Motor neuron (in vitro differentiated cells): ENCODE data around the gene PKD1. TPM values are rescaled to one million over a fixed set of nuclear protein-coding genes. Genes with fewer than 3 reads are reported as not detected.
A peak's percentile ranks its signal among the peaks of the same experiment; 100 is the strongest.
"Not testable (repeated sequence)": the region's sequence is repeated elsewhere in the genome, so short reads cannot be mapped to it uniquely, and the experiment has no call there.

Source experiments
- ATAC-seq, 8 experiments: fragments of 200-7000 bp; cut with Tn5 transposase; replicated peaks in 6 of 8; 2 replicates each; pipeline ENCODE4 v1.8.0; 2021; ENCODE audit warnings: mild to moderate bottlenecking in 8 of 8, moderate library complexity in 8 of 8
- H3K27ac ChIP-seq, 2 donors: fragments of 250-450 bp; sonication (Bioruptor Pico); 2 replicates each; pipeline ENCODE4 v1.9.0; 2021; ENCODE audit warnings: antibody characterized with exemption in 2 of 2, mild to moderate bottlenecking in 2 of 2, moderate library complexity in 1 of 2
- H3K4me1 ChIP-seq, 2 donors: fragments of 250-450 bp; sonication (Bioruptor Pico); replicated peaks in 1 of 2; 2 replicates each; pipeline ENCODE4 v1.6.1; 2021; ENCODE audit warnings: antibody characterized with exemption in 2 of 2, mild to moderate bottlenecking in 2 of 2, moderate library complexity in 1 of 2
- H3K4me3 ChIP-seq, 5 donors: fragments of 250-450 bp; sonication (Bioruptor Pico); 2 replicates each; pipeline ENCODE4 v1.9.0; 2021; ENCODE audit warnings: antibody characterized with exemption in 5 of 5, mild to moderate bottlenecking in 5 of 5, moderate library complexity in 4 of 5
- WGBS, 10 experiments: fragments of 450-650 bp; shearing (Covaris generic); methylation state at CpG; one replicate each; pipeline ENCODE4 v1.0.0; 2022; 5-methylcytosine and 5-hydroxymethylcytosine counted together
- in situ Hi-C, 9 experiments: fragments of 400-800 bp; cut with MboI; loops; one replicate each; pipeline ENCODE4 v1.15.0; 2021; ENCODE audit warnings: low sequenced_read_pairs in 9 of 9, low pct_unique_long_range_greater_than_20kb in 2 of 9; ENCODE audit not compliant: unreplicated experiment in 9 of 9
- total RNA-seq, 8 experiments: library from RNA; unstranded; fragments of 300-600 nt; gene quantifications; 2 replicates each; pipeline versions ENCODE4 v1.2.3 to v1.2.4, GENCODE V29; 2022

Gene PKD1
- total RNA-seq, 8 experiments from 2014 or later, result 27.9 to 123 (median 58.3) TPM

DNA sequence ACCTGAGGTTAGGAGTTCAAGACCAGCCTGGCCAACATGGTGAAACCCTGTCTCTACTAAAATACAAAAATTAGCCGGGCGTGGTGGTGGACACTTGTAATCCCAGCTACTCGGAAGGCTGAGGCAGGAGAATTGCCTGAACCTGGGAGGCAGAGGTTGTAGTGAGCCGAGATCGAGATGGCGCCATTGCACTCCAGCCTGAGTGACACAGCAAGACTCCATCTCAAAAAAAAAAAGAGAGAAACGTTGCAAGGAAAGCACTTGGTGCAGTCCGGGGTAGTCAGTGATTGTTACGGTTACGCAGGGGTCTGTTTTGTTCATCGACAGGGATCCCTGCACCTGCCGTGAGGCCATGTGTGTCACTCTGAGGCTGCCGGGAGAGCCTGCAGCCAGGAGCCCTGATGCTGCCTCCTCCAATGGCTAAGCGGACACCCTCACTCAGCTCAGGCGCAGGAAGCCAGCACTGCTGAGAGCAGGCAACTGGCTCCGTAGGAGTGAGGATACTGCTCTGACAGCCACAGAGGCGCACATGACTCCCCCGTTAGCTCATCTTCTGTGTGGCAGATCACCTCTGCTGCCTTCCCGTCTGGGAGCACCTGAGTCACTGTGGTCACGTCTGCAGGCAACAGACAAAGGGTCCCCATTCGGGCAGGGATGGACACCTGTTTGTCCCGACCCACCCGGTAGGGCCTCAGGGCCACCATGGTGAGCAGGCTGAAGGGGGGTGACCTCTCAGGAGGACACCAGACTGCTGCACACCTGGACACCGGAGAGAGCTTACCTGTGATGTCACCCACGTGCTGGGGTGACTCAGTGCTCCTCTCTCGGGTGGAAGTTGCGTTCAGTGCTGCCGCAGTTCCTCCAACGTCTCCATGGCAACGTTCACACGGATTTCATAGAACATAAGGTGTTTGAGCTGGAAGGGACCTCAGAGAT is 7.5 kb upstream of the PKD1 start:
- in situ Hi-C loops, result loop anchor here in 6 of 9 experiments (10.0 to 25.0 kb wide), 3 partner anchors 106 to 131 kb away; partner anchors contain the start of genes NHERF2 (in 3 of the 6), NPW (in 3 of the 6), ZNF598 (in 3 of the 6) and NTHL1 (in 1 of the 6)

DNA sequence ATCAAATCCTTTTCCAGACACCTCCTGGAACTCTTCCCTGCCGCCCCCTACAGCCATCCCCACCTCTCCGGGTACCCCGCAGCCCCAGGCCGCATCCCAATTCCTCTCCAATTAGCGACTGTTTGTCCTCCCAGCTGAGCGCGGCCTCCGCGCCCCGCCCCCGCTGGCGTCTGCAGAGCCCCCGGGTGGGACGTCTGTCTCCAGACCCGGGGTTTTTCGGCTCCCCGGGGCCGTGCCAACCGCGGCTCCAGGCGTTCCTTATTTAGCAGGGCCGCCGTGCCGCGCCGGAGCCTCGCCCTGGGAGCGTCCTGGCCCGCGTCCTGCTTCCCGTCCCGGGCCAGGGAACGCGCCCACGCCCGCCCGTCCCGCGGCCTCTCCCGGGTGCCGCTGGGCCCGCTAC is 627 bp downstream of the PKD1 start:
- not testable (repeated sequence) for ATAC-seq, H3K4me1 ChIP-seq
- in situ Hi-C loops, result loop anchor here in 4 of 9 experiments (25.0 kb wide), 2 partner anchors 98 to 123 kb away; partner anchors contain the start of genes NPW (in 3 of the 4), ZNF598 (in 3 of the 4), NHERF2 (in 1 of the 4) and NTHL1 (in 1 of the 4)
- peak overlapping the region; percentile 80 to 85 for H3K27ac ChIP-seq
- peak overlapping the region; percentile 58 to 95 (median 59) for H3K4me3 ChIP-seq
- WGBS, 10 experiments, result no CpG with 5 or more reads among the region's 42 CpGs

More for the DNA sequence above, 7.5 kb upstream of the PKD1 start:
- Histone ChIP-seq H3K4me1 (peaks cover 6 to 9% of the 10 kb centered on the region in 2 donors), H3K27ac (no peak overlapping the region), H3K4me3 (no peak overlapping the region)
- ATAC-seq, result peak in 4 of 8 experiments; percentile 10 to 23 (median 18)
- 0 to 87% (median 78%) methylated on average over 1 to 7 of the region's 31 CpGs; no CpG with 5 or more reads in 2 of the 10 experiments for WGBS, 10 experiments

DNA sequence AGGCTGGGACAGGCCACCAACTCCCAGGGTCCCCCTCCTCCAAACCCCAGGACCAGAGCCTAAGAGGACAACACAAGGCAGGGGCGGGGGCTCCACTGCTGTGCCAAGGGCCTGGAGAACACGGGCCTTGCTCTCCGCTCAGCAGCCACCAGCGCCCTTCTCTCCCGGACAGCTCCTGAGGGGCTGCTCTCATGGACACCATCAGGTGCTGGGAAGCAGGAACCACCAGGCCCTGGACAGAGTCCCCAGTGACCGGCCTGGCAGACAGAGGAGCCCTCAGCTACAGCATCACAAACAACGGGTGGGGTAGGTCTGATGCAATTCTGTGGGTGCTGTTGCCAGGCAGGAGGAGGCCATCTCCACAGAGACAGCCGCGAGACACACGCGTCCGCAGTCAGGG is 1.9 kb downstream of the PKD1 start:
- no CpG with 5 or more reads among the region's 12 CpGs for WGBS, 10 experiments
- H3K4me1 ChIP-seq, H3K27ac ChIP-seq, ATAC-seq: not testable (repeated sequence)
- in situ Hi-C loops, result loop anchor here in 4 of 9 experiments (25.0 kb wide), 2 partner anchors 96 to 121 kb away; partner anchors contain the start of genes NPW (in 3 of the 4), ZNF598 (in 3 of the 4), NHERF2 (in 1 of the 4) and NTHL1 (in 1 of the 4)
- H3K4me3 ChIP-seq, result peak overlapping the region in 2 of 5 donors; percentile 13 to 24

DNA sequence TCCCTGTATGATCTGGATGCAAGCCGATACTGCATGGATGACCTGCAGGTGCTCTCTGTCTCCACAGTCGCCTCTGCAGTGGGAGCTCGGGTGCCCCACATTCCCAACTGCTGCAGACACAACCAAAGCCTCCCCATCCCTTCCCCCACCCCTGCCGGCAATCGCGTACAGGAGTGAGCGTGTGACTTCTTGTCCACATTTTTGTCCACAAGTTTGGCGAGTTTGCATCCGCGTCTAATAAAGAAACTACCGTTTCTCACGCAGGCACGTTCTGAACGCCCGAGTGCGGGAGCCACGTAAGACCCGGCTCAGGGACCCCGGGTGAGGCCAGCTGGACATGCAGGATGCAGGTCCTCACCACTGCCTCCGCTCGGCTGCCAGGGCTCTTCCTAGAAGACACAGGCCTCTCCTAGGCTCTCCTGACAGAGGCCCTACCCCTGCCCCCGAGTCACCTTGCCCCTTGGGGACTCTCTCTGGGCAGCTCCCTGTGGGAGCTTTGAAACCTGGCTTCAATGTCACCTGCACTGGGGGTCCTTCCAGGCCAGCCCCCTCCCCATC is 5.7 kb downstream of the PKD1 start:
- H3K27ac ChIP-seq, ATAC-seq, H3K4me3 ChIP-seq: not testable (repeated sequence)
- no CpG with 5 or more reads among the region's 22 CpGs for WGBS, 10 experiments
- in situ Hi-C loops, result loop anchor here in 4 of 9 experiments (25.0 kb wide), 2 partner anchors 93 to 118 kb away; partner anchors contain the start of genes NPW (in 3 of the 4), ZNF598 (in 3 of the 4), NHERF2 (in 1 of the 4) and NTHL1 (in 1 of the 4)
- peaks cover 33 to 38% of the 10 kb centered on the region in 2 donors for H3K4me1 ChIP-seq

- in situ Hi-C loops, result loop anchor here in 4 of 9 experiments (25.0 kb wide), 2 partner anchors 92 to 117 kb away; partner anchors contain the start of genes NPW (in 3 of the 4), ZNF598 (in 3 of the 4), NHERF2 (in 1 of the 4) and NTHL1 (in 1 of the 4)
- not testable (repeated sequence) for H3K4me3 ChIP-seq, H3K27ac ChIP-seq
- H3K4me1 ChIP-seq, result peaks cover 40 to 44% of the 10 kb centered on the region in 2 donors
- WGBS, 10 experiments, result no CpG with 5 or more reads among the region's 11 CpGs
- ATAC-seq, result peak in 4 of 8 experiments; percentile 3 to 10 (median 8)
These were observed 6.4 kb downstream of the PKD1 start for GRCh38 chr16:2129251-2129650.

- no CpG with 5 or more reads among the region's 3 CpGs for WGBS, 10 experiments
- not testable (repeated sequence) for H3K4me3 ChIP-seq, H3K27ac ChIP-seq
- peaks cover 47 to 48% of the 10 kb centered on the region in 2 donors for H3K4me1 ChIP-seq
- in situ Hi-C loops, result loop anchor here in 4 of 9 experiments (25.0 kb wide), 2 partner anchors 90 to 115 kb away; partner anchors contain the start of genes NPW (in 3 of the 4), ZNF598 (in 3 of the 4), NHERF2 (in 1 of the 4) and NTHL1 (in 1 of the 4)
- ATAC-seq, result peak in 3 of 8 experiments; percentile 6 to 8 (median 6)
These were observed 7.9 kb downstream of the PKD1 start for GRCh38 chr16:2127630-2128280.

- H3K27ac ChIP-seq, H3K4me3 ChIP-seq: not testable (repeated sequence)
- WGBS, 10 experiments, result 33 to 100% (median 97%) methylated on average over 1 to 16 of the region's 31 CpGs; no CpG with 5 or more reads in 5 of the 10 experiments
- H3K4me1 ChIP-seq, result peaks cover 47 to 53% of the 10 kb centered on the region in 2 donors
- in situ Hi-C loops, result loop anchor here in 4 of 9 experiments (25.0 kb wide), 2 partner anchors 90 to 115 kb away; partner anchors contain the start of genes NPW (in 3 of the 4), ZNF598 (in 3 of the 4), NHERF2 (in 1 of the 4) and NTHL1 (in 1 of the 4)
- peak in 1 of 8 experiments; percentile 3 for ATAC-seq
These were observed 8.7 kb downstream of the PKD1 start for GRCh38 chr16:2126928-2127556.

- in situ Hi-C loops, result loop anchor here in 4 of 9 experiments (25.0 kb wide), 2 partner anchors 89 to 114 kb away; partner anchors contain the start of genes NPW (in 3 of the 4), ZNF598 (in 3 of the 4), NHERF2 (in 1 of the 4) and NTHL1 (in 1 of the 4)
- H3K4me3 ChIP-seq, result not testable (repeated sequence)
- Histone ChIP-seq H3K27ac (peak overlapping the region in 1 of 2 donors; percentile 65), H3K4me1 (peaks cover 47 to 56% of the 10 kb centered on the region in 2 donors)
- peak in 1 of 8 experiments; percentile 1 for ATAC-seq
- WGBS, 10 experiments, result 67 to 80% methylated on average over 1 to 3 of the region's 21 CpGs; no CpG with 5 or more reads in 8 of the 10 experiments
These were observed 9.4 kb downstream of the PKD1 start for GRCh38 chr16:2126161-2126743.

GRCh38 chr16:2125609-2126008 is 10.1 kb downstream of the PKD1 start:
- Histone ChIP-seq H3K4me1 (peaks cover 47 to 56% of the 10 kb centered on the region in 2 donors), H3K27ac (peak overlapping the region; percentile 82 to 91), H3K4me3 (peak overlapping the region in 3 of 5 donors; percentile 16 to 25 (median 19))
- WGBS, 10 experiments, result no CpG with 5 or more reads among the region's 11 CpGs
- in situ Hi-C loops, result loop anchor here in 4 of 9 experiments (25.0 kb wide), 2 partner anchors 88 to 113 kb away; partner anchors contain the start of genes NPW (in 3 of the 4), ZNF598 (in 3 of the 4), NHERF2 (in 1 of the 4) and NTHL1 (in 1 of the 4)
- not testable (repeated sequence) for ATAC-seq

DNA sequence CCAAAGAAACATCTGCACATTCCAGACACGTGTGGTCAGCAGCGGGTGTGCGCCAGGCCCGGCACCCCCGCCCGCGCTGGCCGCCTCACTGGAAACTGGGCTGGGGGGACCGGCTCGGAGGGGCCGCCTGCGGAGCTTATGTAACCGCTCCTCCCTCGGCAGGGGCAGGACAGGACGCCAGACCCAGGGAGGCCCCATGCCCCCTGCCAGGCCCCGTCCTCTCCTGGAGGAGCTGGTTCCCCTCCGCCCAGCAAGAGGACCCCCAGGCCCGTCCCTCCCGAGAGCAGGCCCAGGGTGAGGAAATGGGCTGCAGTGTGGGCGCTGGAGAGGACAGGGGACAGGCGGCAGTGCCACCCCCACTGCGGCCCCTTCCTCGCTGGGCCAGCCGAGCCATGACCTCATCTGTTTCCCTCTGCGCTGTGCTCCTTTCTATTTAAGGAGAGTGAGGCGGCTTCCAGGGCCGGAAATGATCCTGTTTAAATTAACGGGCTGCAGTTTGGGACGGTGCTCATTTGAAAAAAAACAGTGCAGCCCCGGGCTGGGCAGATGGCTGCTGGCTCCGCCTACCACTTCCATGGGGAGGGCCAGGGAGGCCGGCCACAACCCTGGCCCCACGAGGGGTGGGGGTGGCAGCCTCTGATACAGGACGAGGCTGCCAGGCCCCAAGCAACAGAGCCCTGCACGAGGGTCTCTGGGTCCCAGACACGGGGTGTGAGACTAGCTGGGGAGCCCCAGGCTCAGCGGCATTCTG is 10.8 kb downstream of the PKD1 start:
- WGBS, 10 experiments, result 0 to 4% methylated on average over 3 to 4 of the region's 37 CpGs; no CpG with 5 or more reads in 8 of the 10 experiments
- in situ Hi-C loops, result loop anchor here in 4 of 9 experiments (25.0 kb wide), 2 partner anchors 88 to 113 kb away; partner anchors contain the start of genes NPW (in 3 of the 4), ZNF598 (in 3 of the 4), NHERF2 (in 1 of the 4) and NTHL1 (in 1 of the 4)
- peak; percentile 46 to 81 (median 78) for ATAC-seq
- Histone ChIP-seq H3K4me1 (peaks cover 44 to 53% of the 10 kb centered on the region in 2 donors), H3K4me3 (peak overlapping the region in 3 of 5 donors; percentile 16 to 25 (median 19)), H3K27ac (peak overlapping the region; percentile 82 to 91)
